A673 (cell line): ENCODE measurements around the gene FUBP3.

Source experiments
- EZH2 ChIP-seq: fragments of 200-600 bp; sonication (generic); IDR thresholded peaks from 2 replicates; pipeline ENCODE4 v1.6.1; 2017; ENCODE audit warnings: borderline replicate concordance, low read depth, mild to moderate bottlenecking, mixed read lengths, antibody characterized with exemption, low read length; ENCODE audit not compliant: poor library complexity, severe bottlenecking
- TF ChIP-seq, protein P1 (sequence below): fragments of 300-800, 200-600 bp; sonication (generic); conservative IDR thresholded peaks from 2 replicates; pipeline ENCODE4 v1.5.1; 2017; ENCODE audit warnings: low read depth, mild to moderate bottlenecking, antibody characterized with exemption, low read length, moderate library complexity, mixed read lengths

- TF ChIP-seq, protein P1, sequence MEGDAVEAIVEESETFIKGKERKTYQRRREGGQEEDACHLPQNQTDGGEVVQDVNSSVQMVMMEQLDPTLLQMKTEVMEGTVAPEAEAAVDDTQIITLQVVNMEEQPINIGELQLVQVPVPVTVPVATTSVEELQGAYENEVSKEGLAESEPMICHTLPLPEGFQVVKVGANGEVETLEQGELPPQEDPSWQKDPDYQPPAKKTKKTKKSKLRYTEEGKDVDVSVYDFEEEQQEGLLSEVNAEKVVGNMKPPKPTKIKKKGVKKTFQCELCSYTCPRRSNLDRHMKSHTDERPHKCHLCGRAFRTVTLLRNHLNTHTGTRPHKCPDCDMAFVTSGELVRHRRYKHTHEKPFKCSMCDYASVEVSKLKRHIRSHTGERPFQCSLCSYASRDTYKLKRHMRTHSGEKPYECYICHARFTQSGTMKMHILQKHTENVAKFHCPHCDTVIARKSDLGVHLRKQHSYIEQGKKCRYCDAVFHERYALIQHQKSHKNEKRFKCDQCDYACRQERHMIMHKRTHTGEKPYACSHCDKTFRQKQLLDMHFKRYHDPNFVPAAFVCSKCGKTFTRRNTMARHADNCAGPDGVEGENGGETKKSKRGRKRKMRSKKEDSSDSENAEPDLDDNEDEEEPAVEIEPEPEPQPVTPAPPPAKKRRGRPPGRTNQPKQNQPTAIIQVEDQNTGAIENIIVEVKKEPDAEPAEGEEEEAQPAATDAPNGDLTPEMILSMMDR, result no peak
- no peak for TF ChIP-seq EZH2
These were observed 2.4 kb downstream of the FUBP3 start for GRCh38 chr9:130581766-130582165.
